H1 (cell line): ENCODE results near the gene RIPPLY3. TPM values are rescaled to one million over a fixed set of nuclear protein-coding genes. Genes with fewer than 3 reads are reported as not detected.

Source experiments
- CTCF ChIA-PET: fragments of 300-600 bp; sonication (Branson Sonifier 250); formaldehyde crosslinking; loops from one replicate; lab custom pipeline; 2021; ENCODE audit not compliant: partially characterized antibody; lab: Charles Lee
- POLR2A ChIA-PET: fragments of 300-600 bp; sonication (Branson Sonifier 250); formaldehyde crosslinking; loops from one replicate; lab custom pipeline; 2021; ENCODE audit warnings: inconsistent platforms; ENCODE audit not compliant: partially characterized antibody; lab: Charles Lee
- DNase-seq, 2 experiments: peaks; one replicate each; pipeline versions ENCODE4 v3.0.0 to v3.0.0-alpha.2; 2010 to 2022; ENCODE audit warnings: low spot score in 2 of 2, low read depth in 1 of 2, mixed read lengths in 1 of 2
- FAIRE-seq: peaks from 2 replicates; lab custom pipeline; 2011; peaks lifted over from hg19 to GRCh38; lab: Jason Lieb, UNC
- H2AFZ ChIP-seq: 2 replicates; pipeline ENCODE4 v1.8.1; 2012; ENCODE audit warnings: low read length, inconsistent platforms
- H2AK5ac ChIP-seq: 2 replicates; pipeline ENCODE4 v1.6.1; 2013; ENCODE audit warnings: low read depth, low read length
- H2BK120ac ChIP-seq: replicated peaks from 2 replicates; pipeline ENCODE3; 2013; ENCODE audit warnings: low read depth, low read length, inconsistent platforms
- H2BK12ac ChIP-seq: 2 replicates; pipeline ENCODE4 v1.6.1; 2013; ENCODE audit warnings: low read depth, low read length
- H2BK15ac ChIP-seq: 2 replicates; pipeline ENCODE4 v1.6.1; 2013; ENCODE audit warnings: low read length
- H2BK20ac ChIP-seq: 2 replicates; pipeline ENCODE4 v1.6.1; 2013; ENCODE audit warnings: low read length
- H2BK5ac ChIP-seq: 2 replicates; pipeline ENCODE4 v1.6.1; 2013; ENCODE audit warnings: low read depth, low read length
- H3K14ac ChIP-seq: 2 replicates; pipeline ENCODE4 v1.6.1; 2013; ENCODE audit warnings: inconsistent platforms; ENCODE audit not compliant: insufficient read length
- H3K18ac ChIP-seq: 2 replicates; pipeline ENCODE4 v1.6.1; 2013; ENCODE audit warnings: low read length; ENCODE audit errors: extremely low read depth
- H3K23ac ChIP-seq: 2 replicates; pipeline ENCODE4 v1.6.1; 2013; ENCODE audit warnings: inconsistent platforms; ENCODE audit not compliant: insufficient read length
- H3K23me2 ChIP-seq: 2 replicates; pipeline ENCODE4 v1.6.1; 2013; ENCODE audit warnings: low read depth, low read length
- H3K27ac ChIP-seq: 2 replicates; pipeline ENCODE4 v1.6.1; 2011; ENCODE audit warnings: low read depth, low read length, inconsistent platforms
- H3K27me3 ChIP-seq, 4 experiments: replicated peaks in 1 of 4; 1 replicate in 1 of 4; 2 replicates in 3 of 4; pipeline versions ENCODE4 v1.6.1 to v1.8.1; 2011 to 2013; ENCODE audit warnings: low read length in 3 of 4, mild to moderate bottlenecking in 3 of 4, inconsistent platforms in 2 of 4, mixed read lengths in 2 of 4, moderate library complexity in 1 of 4; ENCODE audit not compliant: control insufficient read depth in 3 of 4, insufficient read depth in 3 of 4; ENCODE audit errors: extremely low read depth in 1 of 4
- H3K36me3 ChIP-seq, 4 experiments: 2 replicates each; pipeline versions ENCODE4 v1.6.1 to v1.8.1; 2011 to 2013; ENCODE audit warnings: mild to moderate bottlenecking in 4 of 4, low read length in 3 of 4, moderate library complexity in 2 of 4, control low read depth in 1 of 4, inconsistent platforms in 1 of 4; ENCODE audit not compliant: insufficient read depth in 4 of 4, control insufficient read depth in 2 of 4
- H3K4ac ChIP-seq: replicated peaks from 2 replicates; pipeline ENCODE3; 2013; ENCODE audit warnings: low read length, low read depth, mixed read lengths, inconsistent platforms; ENCODE audit not compliant: insufficient read length
- H3K4me1 ChIP-seq, 4 experiments: replicated peaks in 1 of 4; 1 replicate in 1 of 4; 2 replicates in 3 of 4; pipeline versions ENCODE4 v1.6.1 to v1.8.1; 2011 to 2013; ENCODE audit warnings: low read length in 3 of 4, inconsistent platforms in 2 of 4, mixed read lengths in 1 of 4; ENCODE audit not compliant: insufficient read depth in 4 of 4, control insufficient read depth in 3 of 4
- H3K4me2 ChIP-seq, 2 experiments: 2 replicates each; pipeline versions ENCODE4 v1.6.1 to v1.8.1; 2011 to 2013; ENCODE audit warnings: low read depth in 2 of 2, low read length in 2 of 2, control low read depth in 1 of 2, inconsistent platforms in 1 of 2, mild to moderate bottlenecking in 1 of 2; ENCODE audit not compliant: insufficient read depth in 1 of 2
- H3K4me3 ChIP-seq, 4 experiments: fragments of 200-600, 300-600 bp in 1 of 4; sonication (generic), shearing (Covaris generic), sonication (Bioruptor Twin) in 1 of 4; 2 replicates each; pipeline versions ENCODE4 v1.5.1 to v1.8.1; 2011 to 2016; ENCODE audit warnings: low read length in 4 of 4, low read depth in 3 of 4, control low read depth in 2 of 4, inconsistent platforms in 2 of 4, mild to moderate bottlenecking in 2 of 4, mixed read lengths in 1 of 4, moderate library complexity in 1 of 4; ENCODE audit not compliant: insufficient read depth in 2 of 4; ENCODE audit errors: extremely low read depth in 1 of 4
- H3K56ac ChIP-seq: replicated peaks from 2 replicates; pipeline ENCODE3; 2013; ENCODE audit warnings: low read depth, mild to moderate bottlenecking, mixed read lengths, low read length, inconsistent platforms; ENCODE audit not compliant: insufficient read length
- H3K79me1 ChIP-seq: 2 replicates; pipeline ENCODE4 v1.6.1; 2013; ENCODE audit warnings: low read depth, low read length, control low read depth
- H3K79me2 ChIP-seq, 2 experiments: 2 replicates each; pipeline versions ENCODE4 v1.6.1 to v1.8.1; 2012 to 2013; ENCODE audit warnings: low read length in 2 of 2, mild to moderate bottlenecking in 2 of 2, inconsistent platforms in 1 of 2; ENCODE audit not compliant: insufficient read depth in 2 of 2, control insufficient read depth in 1 of 2
- H3K9ac ChIP-seq, 4 experiments: replicated peaks in 1 of 4; 1 replicate in 1 of 4; 2 replicates in 3 of 4; pipeline versions ENCODE4 v1.6.1 to v1.8.1; 2011 to 2013; ENCODE audit warnings: low read depth in 3 of 4, low read length in 3 of 4, control low read depth in 2 of 4, mild to moderate bottlenecking in 2 of 4, moderate library complexity in 2 of 4, inconsistent platforms in 1 of 4; ENCODE audit errors: extremely low read depth in 1 of 4
- H3K9me3 ChIP-seq, 2 experiments: 2 replicates each; pipeline versions ENCODE4 v1.6.1 to v1.8.1; 2012 to 2013; ENCODE audit warnings: mild to moderate bottlenecking in 2 of 2, moderate library complexity in 2 of 2, control low read depth in 1 of 2, inconsistent platforms in 1 of 2, low read depth in 1 of 2, low read length in 1 of 2, mixed read lengths in 1 of 2; ENCODE audit not compliant: insufficient read depth in 2 of 2
- H4K20me1 ChIP-seq, 2 experiments: replicated peaks in 1 of 2; 2 replicates each; pipeline versions ENCODE3 to v1.8.1; 2011 to 2013; ENCODE audit warnings: inconsistent platforms in 2 of 2, low read length in 2 of 2, mild to moderate bottlenecking in 1 of 2; ENCODE audit not compliant: insufficient read depth in 2 of 2, control insufficient read depth in 1 of 2
- H4K5ac ChIP-seq: 2 replicates; pipeline ENCODE4 v1.6.1; 2013; ENCODE audit warnings: low read length, low read depth, mixed read lengths, inconsistent platforms; ENCODE audit not compliant: insufficient read length
- H4K8ac ChIP-seq: 2 replicates; pipeline ENCODE4 v1.8.0; 2013; ENCODE audit warnings: mild to moderate bottlenecking, moderate library complexity, low read length, inconsistent platforms; ENCODE audit not compliant: insufficient read depth; ENCODE audit errors: extremely low read depth
- H4K91ac ChIP-seq: replicated peaks from 2 replicates; pipeline ENCODE3; 2013; ENCODE audit warnings: low read length, mixed read lengths, inconsistent platforms; ENCODE audit not compliant: insufficient read length
- CEBPB ChIP-seq: IDR thresholded peaks from 2 replicates; pipeline ENCODE4 v1.6.1; 2012; ENCODE audit warnings: low read depth, low read length
- CHD1 ChIP-seq: IDR thresholded peaks from 2 replicates; pipeline ENCODE4 v1.6.1; 2012; ENCODE audit warnings: low read depth, low read length, improper control_type of control experiment
- CTCF ChIP-seq, 3 experiments: IDR thresholded peaks; 1 replicate in 2 of 3; 2 replicates in 1 of 3; pipeline versions ENCODE4 v1.5.1 to v1.6.1; 2011; ENCODE audit warnings: low read length in 3 of 3, mild to moderate bottlenecking in 3 of 3, inconsistent platforms in 2 of 3, low read depth in 1 of 3, moderate library complexity in 1 of 3; ENCODE audit not compliant: insufficient read depth in 1 of 3; ENCODE audit errors: control extremely low read depth in 1 of 3
- WGBS, 2 experiments: shearing (Covaris generic) in 1 of 2; methylation state at CpG; one replicate each; pipeline versions ENCODE4 v1.1.6 to v1.1.7; 2013 to 2015; ENCODE audit warnings: low lambda C conversion rate in 2 of 2, mixed read lengths in 2 of 2, inconsistent platforms in 1 of 2, low coverage in 1 of 2, missing lambda C conversion rate in 1 of 2; ENCODE audit not compliant: insufficient replicate concordance in 2 of 2, insufficient coverage in 1 of 2, insufficient read length in 1 of 2; ENCODE audit errors: extremely low coverage in 1 of 2, missing lambda C conversion rate in 1 of 2; 5-methylcytosine and 5-hydroxymethylcytosine counted together
- polyA plus RNA-seq, 7 experiments: library from polyadenylated mRNA; depleted of rRNA in 3 of 7; stranded (reverse) in 5 of 7; unstranded in 2 of 7; fragments of >200 nt in 5 of 7; fragments of 200-250 nt in 2 of 7; gene quantifications; 1 replicate in 5 of 7; 2 replicates in 1 of 7; 4 replicates in 1 of 7; pipeline versions ENCODE4 v1.2.1 to v1.2.3, GENCODE V29; 2011 to 2013; ENCODE audit warnings: missing spikeins in 2 of 7, mixed read lengths in 2 of 7
- total RNA-seq: library from RNA; stranded (reverse); fragmentation: NEBNext Ultra II Directional; extraction: Animal tissue kit (Norgen Biotek cat#: 25700); gene quantifications from 2 replicates; pipeline ENCODE4 v1.2.1, GENCODE V29; 2021

The RIPPLY3 gene
- total and polyA plus RNA-seq, 2 of the 8 experiments (the other 6 are each of a cell fraction or from before 2014, with no cell fraction given), result 2.0 to 2.2 TPM

GRCh38 chr21:37065561-37066177 is 59.2 kb downstream of the RIPPLY3 start:
- FAIRE-seq (no peak), DNase-seq (no peak)
- Histone ChIP-seq H2BK20ac (no peak overlapping the region), H3K9ac (no peak overlapping the region), H3K4me1 (peaks cover 0 to 5% (median under 1%) of the 10 kb centered on the region in 4 experiments; a peak in 3 of 7 replicates), H4K91ac (no peak overlapping the region), H2BK120ac (no peak overlapping the region), H3K56ac (no peak overlapping the region), H3K18ac (no peak overlapping the region), H4K8ac (no peak overlapping the region), H3K27me3 (no peaks in the 10 kb centered on the region), H3K14ac (no peak overlapping the region), H3K9me3 (no peaks in the 10 kb centered on the region), H2BK15ac (no peak overlapping the region), H3K79me2 (no peaks in the 10 kb centered on the region), H3K4me3 (no peak overlapping the region), H3K4me2 (no peak overlapping the region), H4K5ac (no peak overlapping the region), H3K4ac (no peak overlapping the region), H3K23ac (no peak overlapping the region), H2AFZ (no peak overlapping the region), H3K23me2 (no peaks in the 10 kb centered on the region), H2BK12ac (no peak overlapping the region), H3K27ac (no peak overlapping the region), H4K20me1 (no peaks in the 10 kb centered on the region), H3K79me1 (no peaks in the 10 kb centered on the region), H2AK5ac (no peak overlapping the region), H3K36me3 (peaks cover 0 to 4% (median 0%) of the 10 kb centered on the region in 4 experiments; a peak in 2 of 8 replicates), H2BK5ac (no peak overlapping the region)
- POLR2A ChIA-PET, result no interaction called here
- TF ChIP-seq CHD1 (no peak), CEBPB (peak; percentile 19; the same call in 1 of the 2 replicates), CTCF (IDR thresholded peaks at IDR 0.05; ENCODE audit: control extremely low read depth in 1 of 3, insufficient read depth in 1 of 3, low read depth in 1 of 3, low read length in 3 of 3) (no peak)
- WGBS, 2 experiments, result 92% methylated on average over 9 of the region's 9 CpGs; no CpG with 5 or more reads in 1 of the 2 experiments
- CTCF ChIA-PET, result interaction anchor here (1.7 to 4.3 kb wide), 2 partner anchors 55 to 89 kb away, joined by 7 to 15 read pairs; no protein-coding TSS in a partner anchor
